OCI-M1 (cell line): ENCODE results near the gene LARP4B.

Source experiments
- DNase-seq: peaks from one replicate; lab custom pipeline; 2025; lab: John Stamatoyannopoulos, UW

Gene LARP4B

DNA sequence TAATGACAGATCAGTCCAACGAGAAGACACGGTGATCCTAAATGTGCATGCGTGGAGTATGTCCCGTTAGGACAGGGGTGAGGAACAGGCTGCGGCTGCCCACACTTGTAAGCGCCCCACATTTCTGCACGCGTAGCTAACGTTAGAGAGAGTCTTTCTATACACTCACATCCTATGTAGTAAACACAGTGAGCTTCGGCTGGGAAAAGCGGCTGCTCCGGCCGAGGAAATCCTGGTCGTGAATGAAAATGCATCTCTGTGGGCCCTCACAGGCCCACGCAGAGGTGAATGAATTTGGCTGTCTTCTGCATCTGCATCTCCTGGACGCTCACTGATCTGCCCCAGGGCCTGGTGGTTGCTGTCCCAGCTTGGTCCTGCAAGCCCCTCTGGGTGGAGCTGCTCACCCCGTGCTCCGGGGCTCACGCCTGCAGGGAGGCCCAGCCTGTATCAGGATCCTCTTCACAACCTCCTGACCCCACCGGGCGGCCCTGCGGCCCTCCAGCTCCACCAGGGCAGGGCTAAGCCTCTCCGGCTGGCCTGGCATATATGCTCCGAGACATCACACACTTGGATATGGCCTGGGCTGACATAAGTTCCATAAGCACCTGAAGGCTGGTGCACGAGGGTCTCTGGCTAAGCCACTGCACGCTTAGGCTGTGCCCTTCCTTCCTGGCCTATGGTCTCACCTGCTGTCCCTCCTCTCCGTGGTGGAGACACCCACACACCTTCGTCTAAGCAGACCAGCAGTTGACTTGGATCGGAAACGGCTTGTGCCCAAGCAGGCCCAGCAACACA is 124.1 kb downstream of the LARP4B start:
- no peak for DNase-seq

DNA sequence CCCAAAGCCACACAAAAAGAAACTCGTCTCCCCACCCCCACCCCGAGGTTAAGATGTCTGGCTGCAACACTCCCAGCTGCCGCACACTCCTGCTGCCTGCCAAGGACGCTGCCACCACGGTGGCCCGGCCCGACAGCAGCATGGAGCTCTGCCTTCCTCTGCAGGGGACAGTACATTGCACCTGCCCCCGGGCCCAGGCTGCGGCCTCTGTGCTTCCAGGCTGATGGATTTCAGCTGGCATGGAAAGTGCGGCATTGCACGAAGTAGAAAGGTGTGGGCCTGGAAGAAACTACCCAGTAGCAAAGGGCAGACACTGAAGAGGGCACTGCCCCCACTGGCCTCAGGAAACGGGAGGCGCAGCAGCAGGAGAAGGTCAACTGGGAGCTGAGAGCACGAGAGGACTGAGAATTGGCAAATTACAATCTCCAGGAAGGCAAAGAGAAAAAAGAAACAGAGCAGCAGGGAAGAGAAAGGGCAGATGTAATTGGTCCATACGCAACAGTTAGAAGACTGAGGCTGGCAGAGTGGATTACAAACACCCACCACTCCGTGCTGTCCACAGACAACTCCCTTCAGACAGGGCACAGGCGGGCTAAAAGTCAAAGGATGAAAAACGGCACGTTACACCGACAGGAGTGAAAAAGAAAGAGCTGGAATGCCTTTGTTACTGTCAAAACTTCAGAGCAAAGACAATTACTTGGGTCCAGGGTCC is 124.9 kb downstream of the LARP4B start:
- DNase-seq: no peak

DNA sequence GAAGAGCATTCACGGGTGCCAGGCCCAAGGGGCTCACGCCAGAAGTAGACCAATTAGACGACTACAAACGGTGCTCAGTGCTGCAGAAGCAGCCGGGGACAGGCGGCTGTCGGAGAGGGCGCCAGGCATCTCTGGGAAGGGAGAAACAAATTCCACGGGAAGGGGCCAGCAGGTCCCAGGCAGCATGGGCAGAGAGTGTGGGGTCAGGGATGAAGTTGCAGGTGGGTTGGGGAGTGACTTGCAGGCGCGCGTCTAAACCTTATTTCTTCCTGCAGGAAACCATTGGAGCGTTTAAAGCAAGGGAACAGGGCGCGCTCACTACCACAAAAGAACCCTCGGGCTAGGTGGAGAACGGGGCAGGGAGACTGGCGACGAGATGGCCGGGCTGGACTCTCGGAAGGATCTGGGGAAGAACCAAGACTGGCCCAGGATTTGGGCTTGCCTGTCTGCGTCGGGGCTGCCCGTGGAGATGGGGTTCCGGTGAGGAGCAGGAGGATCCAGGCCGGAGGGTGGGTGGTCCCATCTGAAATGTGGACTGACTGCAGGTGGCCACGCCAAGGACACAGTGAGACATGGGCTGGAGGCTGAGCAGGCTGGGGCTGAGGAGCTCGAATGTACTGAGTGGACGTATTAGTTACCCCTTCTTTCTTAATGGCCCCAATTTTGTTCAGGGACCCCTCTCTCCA is 125.7 kb downstream of the LARP4B start:
- DNase-seq: no peak

DNA sequence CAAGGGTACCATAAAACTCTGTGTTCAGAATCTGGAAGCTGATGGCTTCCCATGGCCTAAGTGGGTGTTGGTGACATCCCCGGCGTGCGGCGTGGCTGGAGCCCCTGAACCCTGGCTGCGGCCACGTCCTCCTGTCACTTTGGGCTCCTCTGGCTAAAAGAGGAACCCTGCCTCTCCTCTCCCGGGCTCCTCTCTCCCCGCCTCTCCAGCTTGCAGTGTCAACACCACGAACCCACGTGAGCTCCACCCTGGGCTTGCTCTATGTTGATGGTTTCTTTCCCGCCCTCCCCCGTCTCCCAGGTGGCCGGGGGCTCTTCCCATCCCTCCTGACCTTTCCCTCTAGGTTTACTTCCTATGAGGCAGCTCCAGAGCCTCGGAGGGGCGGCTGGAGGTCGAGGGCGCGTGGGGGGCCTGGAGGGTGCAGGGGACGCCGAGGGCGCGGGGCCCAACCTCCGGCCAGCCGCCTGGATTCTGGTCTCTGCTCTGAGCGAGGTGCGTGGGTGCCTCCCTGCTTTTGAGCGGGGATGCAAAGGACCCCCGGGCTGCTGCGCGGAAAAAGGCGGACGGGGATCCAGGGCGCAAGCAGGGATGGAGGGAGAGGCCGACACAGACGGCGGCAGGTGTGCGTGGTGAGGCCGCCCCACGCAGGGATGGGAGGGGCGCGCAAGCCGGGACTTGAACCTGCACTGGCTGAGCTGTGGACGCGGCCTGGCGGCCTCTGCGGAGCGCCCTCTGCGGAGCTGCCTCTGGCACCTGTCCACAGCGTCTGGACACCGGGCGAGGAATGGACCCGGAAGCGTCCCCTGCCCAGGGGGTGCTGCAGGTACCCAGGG is 126.5 kb downstream of the LARP4B start:
- no peak for DNase-seq

DNA sequence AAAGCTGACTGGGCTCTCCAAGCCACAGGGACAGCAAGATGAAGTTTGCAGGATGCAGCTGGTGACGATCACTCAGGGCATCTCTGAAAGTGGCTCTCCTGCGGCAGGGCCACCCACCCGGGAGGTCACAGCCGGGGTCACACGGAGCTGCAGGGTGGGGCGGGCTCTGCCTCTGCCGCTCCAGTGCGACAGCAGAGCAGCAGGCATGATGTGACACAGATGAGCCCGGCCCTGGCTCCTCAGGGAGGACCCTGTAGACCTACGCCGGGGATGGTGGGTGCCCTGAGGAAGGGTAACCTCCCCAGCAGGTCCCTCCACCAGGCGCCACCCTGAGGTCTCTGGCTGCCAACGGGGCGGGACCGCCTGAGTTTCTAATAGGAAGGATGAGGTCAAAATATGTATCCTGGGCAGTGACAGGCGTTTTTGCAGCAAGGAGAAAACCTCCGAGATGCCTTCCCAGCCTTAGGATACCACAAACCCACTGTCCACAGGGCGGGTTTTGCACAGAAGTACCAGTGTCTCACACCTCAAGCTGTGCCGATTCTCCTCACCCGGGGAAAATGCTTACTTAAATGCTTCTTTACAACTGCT is 127.2 kb downstream of the LARP4B start:
- no peak for DNase-seq

DNA sequence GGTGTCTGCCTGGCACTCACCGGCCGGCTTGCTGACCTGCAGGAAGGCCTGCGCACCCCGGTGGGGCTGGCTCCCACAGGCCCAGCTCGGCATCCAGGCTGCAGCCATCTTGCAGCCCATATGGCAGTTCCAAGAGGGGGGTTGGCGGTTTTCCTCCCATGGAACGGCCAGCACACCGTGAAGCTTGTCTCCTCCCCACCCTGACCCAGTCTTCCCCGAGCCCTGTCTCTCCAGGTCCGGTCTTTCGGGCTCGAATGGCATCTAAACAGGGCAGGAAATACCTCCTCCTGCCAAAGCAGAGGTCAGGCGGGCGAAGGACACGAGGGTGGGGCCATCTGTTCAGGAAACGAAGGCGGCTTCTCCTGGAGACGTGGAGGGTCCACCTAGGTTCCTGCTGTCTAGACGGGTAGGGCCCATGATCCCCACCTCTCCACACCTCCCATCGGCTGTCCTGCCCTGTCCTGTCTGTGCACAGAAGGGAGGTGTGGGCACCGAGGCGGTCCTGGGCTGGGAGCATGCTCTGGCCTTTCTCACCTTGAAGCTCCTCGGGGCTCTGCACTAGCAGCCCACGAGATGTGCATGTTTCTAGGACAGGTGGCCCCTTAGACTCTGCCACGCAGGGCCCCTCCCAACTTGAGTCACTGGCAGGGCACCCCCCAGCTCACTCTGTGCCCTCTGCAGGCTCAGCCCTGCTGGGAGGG is 128.3 kb downstream of the LARP4B start:
- DNase-seq: no peak

DNA sequence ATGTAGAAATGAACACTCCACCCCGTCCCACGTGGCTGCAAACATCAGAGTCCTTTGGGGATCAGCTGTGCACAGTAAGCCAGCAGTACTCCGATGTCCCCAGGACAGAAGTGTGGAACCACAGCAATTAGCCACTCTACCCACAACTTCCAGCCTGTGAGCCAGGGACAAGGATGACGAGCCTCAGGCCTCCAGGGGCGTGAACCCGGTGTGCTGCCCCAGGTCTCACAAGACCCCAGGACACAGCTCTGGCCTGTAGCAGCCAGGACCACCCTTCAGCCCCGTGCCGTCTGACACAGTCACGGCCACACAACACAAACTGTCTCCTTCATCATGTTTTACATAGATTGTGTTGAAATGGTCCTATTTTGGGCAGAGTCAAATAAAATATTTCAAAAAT is 129.0 kb downstream of the LARP4B start:
- DNase-seq: no peak

DNA sequence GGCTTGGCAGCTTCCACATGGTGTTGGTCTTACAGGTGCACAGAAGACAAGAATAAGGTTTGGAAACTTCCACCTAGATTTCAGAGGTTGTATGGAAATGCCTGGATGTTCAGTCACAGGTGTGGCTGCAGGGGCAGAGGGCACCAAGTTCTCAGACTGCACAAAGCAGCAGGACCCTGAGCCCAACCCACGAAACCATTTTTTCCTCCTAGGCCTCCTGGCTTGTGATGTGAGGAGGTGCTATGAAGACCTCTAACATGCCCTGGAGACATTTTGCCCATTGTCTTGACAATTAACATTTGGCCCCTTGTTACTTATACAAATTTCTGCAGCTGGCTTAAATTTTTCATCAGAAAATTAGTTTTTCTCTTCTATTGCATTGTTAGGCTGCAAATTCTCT is 134.3 kb downstream of the LARP4B start:
- DNase-seq: no peak

DNA sequence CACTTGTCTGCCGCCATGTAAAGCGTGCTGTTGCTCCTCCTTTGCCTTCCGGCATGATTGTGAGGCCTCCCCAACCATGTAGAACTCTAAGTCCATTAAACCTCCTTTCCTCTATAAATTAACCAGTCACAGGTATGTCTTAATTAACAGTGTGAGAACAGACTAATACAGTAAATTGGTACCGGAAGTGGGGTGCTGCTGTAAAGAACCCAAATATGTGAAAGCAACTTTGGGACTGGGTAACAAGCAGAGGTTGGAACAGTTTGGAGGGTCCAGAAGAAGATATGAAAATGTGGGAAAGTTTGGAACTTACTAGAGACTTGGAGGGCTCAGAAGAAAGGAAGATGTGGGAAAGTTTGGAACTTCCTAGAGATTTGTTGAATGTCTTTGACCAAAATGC is 135.3 kb downstream of the LARP4B start:
- no peak for DNase-seq

DNA sequence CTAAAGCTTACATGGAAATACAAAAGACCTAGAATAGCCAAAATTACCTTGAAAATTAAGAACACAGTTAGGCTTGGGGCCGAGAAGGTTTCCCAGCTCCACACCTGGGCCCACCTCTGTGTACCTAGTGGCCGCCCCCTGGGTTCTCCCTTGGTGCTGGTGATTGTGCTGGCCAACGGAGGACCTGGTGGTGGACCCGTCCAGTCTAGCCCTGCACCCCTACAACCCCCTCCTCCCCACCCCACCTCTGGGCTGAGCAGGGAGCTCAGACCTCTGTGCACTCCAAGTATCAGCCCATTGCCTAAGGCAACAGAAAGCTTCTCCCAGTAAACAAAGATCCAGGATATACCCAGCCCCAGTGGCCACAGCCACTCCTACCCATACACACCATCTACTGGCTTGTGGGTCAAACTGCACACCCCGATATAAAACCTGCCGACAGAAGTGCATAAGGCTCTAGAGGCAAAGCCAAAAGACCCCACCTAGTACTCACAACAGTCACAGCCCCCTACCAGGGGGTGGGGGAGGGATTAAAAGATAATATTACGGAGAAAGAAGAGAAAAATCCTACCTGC is 137.0 kb downstream of the LARP4B start:
- no peak for DNase-seq

DNA sequence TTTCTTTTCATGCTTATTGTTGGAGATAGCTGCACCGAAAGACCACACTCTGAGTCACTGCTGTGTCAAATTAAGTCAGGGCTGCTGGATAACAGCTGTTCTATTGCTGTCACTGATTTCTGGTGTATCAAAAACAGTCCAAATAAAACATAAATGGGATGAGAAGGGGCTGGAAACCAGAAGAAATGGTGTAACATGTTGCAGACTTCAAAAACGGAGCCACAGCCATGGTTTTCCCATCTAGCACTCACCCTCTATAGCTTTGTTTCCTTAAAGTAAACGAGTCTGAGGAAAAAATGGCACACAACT is 138.8 kb downstream of the LARP4B start:
- no peak for DNase-seq

DNA sequence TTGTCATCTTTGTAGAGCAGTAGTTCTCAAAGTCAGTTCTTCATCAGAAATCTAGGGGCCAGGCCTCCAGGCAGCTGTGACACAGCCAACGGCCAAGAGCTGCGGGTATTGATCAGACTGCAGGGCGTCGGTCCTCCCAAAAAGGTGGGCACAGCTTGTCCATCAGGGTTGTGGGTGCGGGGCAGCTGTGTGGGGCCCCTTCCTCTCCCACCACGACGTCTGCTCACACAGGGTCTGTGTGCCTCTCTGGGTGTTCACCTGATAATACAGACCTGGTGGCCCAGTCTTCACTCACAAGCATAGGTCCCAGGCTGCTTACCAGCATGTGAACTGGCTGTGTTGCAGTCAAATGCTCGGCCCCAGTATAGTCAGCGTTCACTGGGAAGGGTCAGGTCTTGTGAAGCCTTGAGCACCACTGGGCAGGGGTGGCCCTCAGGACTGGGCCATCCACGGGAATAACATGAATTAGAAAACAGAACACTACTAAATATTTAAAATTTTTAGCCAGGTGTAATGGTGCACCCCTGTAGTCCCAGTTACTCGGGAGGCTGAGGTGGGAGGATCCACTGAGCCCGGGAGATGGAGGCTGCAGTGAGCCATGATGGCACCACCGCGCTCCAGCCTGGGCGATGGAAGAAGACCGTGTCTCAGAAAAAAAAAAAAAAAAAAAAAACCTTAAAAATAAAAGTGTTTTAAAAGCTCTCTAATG is 139.3 kb downstream of the LARP4B start:
- DNase-seq: no peak

DNA sequence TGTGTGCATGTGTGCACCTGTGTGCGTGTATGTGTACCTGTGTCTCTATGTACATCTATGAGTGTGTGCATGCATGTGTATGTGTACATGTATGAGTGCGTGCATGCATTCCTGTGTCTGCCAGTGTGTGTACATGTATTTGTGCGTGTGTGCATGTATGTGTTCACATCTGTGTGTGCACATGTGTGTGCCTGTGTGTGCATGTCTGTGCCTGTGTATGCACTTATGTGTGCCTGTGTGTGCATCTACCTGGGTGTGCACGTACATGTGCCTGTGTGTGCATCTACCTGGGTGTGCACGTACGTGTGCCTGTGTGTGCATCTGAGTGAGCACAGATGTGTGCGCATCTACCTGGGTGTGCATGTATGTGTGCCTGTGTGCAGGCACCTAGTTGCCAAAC is 139.9 kb downstream of the LARP4B start:
- no peak for DNase-seq

DNA sequence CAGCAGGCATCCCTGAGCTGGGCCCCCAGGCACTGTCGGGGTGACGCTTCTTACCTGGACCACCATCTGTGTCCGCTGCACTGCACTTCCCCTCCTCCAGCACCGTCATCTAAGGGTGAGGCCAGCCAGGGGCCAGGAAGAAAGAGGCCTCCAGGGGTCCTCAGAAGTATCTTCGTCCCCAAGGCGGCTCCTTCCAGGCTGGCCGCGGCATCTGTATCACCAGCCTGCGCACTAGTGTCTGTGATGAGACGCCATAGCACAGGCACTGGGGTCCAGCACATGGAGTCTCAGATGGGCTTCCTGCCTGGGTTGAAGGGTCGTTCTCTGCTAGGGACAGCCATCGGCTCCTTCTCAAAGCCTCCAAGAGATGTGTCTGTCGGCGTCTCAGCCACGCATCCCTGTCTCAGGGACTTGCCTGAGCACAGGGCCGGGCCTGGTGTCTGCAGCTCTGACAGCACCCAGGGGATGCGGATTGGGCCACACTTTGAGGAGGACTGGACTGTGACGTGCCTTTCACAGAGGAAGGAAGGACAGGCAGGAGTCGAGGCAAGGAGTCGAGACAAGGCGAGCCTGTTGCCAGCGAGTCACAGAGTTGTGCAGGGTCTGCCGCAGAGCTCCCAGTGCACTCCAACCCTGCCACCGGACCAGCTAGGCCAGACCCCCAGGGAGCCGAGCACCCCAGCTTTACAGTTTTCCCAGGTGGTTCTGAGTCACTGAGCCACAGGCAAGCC is 140.5 kb downstream of the LARP4B start:
- no peak for DNase-seq

DNA sequence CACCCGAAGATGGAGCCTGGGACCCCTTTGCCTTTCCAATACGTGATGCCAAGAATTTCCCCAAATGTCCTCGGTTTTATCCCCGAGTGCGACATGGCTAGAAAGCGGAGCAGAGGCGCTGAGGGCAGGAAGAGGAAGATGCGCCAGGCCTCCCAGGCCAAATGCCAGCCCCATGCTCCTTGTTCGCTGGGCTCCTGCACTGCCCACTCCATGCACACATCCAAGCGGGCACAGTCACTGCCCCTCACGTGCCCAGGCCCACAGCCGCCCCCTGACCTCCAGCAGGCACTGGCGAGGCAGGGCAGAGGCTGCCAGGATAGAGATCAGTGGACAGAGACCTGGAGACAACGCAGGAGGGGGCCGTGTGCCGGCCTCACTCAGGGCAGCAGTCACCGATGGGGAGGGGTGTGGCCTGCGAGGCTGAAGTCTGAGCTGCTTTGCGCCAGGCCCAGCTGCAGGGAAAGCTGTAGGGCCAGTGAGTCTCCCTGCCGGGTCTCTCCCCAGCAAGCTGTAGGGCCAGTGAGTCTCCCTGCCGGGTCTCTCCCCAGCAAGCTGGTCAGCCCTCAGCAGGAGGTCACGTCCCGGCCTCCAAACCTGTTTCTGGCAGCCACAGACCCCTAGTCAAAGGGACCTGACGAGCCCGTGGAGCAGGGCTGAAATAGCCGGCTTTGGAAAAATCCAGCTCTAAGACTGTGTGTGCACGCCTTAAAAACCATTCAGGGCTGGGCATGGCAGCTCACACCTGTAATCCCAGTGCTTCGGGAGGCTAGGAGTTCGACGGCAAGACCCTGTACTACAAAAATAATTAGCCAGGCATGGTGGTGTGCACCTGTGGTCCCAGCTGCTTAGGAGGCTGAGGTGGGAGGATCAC is 141.4 kb downstream of the LARP4B start:
- DNase-seq: no peak

DNA sequence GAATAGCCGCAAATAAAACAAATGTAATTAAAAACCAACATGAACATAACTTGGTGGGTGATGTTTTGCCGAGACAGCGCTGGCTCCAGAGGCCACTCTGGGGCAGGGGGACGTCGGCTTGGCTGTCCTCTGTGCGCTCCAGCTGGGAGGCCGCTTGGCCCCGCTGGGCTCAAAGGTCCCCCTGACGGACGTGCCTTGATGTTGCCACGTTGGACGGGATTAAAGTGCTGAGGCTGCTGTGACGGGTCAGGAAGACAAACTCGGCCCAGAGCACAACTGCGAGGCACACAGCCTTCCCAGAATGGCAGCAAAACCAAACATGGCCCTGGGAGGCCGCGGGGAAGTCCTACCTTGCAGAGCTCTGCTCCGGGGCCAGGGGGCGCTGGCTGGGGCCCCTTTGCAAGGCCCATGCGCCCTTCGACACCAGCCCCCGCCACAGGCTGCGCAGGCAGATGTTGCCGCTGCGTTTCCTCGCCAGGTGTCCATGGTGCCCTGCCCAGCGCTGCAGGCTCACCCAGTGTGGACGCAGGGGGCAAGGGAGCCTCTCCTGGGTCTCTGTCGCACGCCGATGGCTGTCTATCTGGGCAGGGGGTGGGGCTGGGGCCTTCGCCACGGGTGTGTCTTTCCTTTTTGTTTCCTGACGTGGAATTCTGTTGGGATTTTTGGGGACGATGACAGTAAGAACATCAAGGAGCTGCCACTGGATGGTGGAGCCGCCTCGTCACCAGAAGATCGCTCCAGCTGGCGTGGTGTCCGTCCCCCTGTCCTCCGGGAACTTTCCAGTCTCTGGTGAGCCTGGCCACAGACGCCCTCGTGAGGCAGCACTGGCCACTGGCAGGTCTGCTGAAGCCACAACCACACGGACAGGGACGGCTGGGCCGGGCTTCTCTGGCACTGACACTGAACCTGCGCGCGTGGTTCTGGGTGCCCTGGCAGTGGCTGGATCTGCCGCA is 142.4 kb downstream of the LARP4B start:
- DNase-seq: peak; percentile 52

DNA sequence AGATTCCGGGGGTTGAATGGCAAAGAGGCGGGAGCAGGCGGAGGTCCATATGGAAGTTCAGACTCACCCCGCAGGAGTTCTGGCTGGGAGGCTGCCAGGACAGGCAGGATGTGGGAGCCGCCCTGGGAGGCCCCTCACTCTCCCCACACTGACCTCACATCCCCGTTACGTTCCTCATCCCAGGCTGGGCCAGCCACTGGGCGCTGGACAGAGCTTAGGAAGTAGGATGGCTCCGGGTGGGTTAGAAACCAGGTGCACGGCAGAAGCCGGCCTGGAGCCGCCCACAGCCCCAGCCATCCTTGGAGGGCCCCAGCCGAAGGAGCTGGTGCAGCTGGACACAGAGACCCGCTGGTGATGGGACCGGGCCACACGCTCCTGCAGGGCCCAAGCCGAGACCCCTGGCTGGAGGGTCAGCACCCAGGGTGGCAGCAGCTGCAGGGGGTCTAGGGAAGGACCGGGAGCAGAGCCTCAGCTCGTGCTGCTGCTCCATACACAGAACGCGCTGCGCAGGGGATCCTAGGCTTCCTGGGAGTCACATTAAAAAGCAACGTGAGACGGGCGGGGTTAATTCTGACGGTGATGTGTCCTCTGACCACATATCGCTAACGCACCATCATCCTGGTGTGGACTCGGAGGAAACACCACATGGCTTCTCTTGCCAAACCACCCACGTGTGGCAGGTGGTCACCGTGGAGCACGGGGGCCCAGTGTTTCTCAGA is 143.4 kb downstream of the LARP4B start:
- no peak for DNase-seq
